Ishikawa (cell line): ENCODE results near the gene FAM120B.
A peak's percentile ranks its signal among the peaks of the same experiment; 100 is the strongest.

ENCODE experiments used
- CEBPB ChIP-seq: IDR thresholded peaks from 2 replicates; pipeline ENCODE4 v1.6.1; 2012
- CREB1 ChIP-seq: IDR thresholded peaks from 2 replicates; pipeline ENCODE4 v1.6.1; 2012; ENCODE audit warnings: low read depth
- EGR1 ChIP-seq: IDR thresholded peaks from 2 replicates; pipeline ENCODE4 v1.6.1; 2012
- EP300 ChIP-seq: IDR thresholded peaks from 2 replicates; pipeline ENCODE4 v1.6.1; 2012; ENCODE audit warnings: borderline replicate concordance
- FOXM1 ChIP-seq: IDR thresholded peaks from 2 replicates; pipeline ENCODE4 v1.6.1; 2012; ENCODE audit warnings: low read depth, borderline replicate concordance
- MAX ChIP-seq: IDR thresholded peaks from 2 replicates; pipeline ENCODE4 v1.6.1; 2012
- NFIC ChIP-seq: IDR thresholded peaks from 2 replicates; pipeline ENCODE4 v1.6.1; 2012
- RAD21 ChIP-seq: IDR thresholded peaks from 2 replicates; pipeline ENCODE4 v1.6.1; 2012; ENCODE audit warnings: low read depth
- REST ChIP-seq: IDR thresholded peaks from 2 replicates; pipeline ENCODE4 v1.6.1; 2012; ENCODE audit warnings: low read depth, mild to moderate bottlenecking
- TAF1 ChIP-seq: IDR thresholded peaks from 2 replicates; pipeline ENCODE4 v1.6.1; 2012; ENCODE audit warnings: low read depth, mild to moderate bottlenecking
- TCF12 ChIP-seq: IDR thresholded peaks from 2 replicates; pipeline ENCODE4 v1.6.1; 2012; ENCODE audit warnings: low read depth
- TEAD4 ChIP-seq: IDR thresholded peaks from 2 replicates; pipeline ENCODE4 v1.6.1; 2012
- USF1 ChIP-seq: IDR thresholded peaks from 2 replicates; pipeline ENCODE4 v1.6.1; 2012
- YY1 ChIP-seq: IDR thresholded peaks from 2 replicates; pipeline ENCODE4 v1.6.1; 2012; ENCODE audit warnings: low read depth
- ZBTB7A ChIP-seq: IDR thresholded peaks from 2 replicates; pipeline ENCODE4 v1.6.1; 2012; ENCODE audit warnings: low read depth

The FAM120B gene

GRCh38 chr6:170286246-170286933 lies 20.2 kb upstream of the FAM120B start:
- TF ChIP-seq TAF1 (no peak), EP300 (no peak), FOXM1 (no peak), EGR1 (no peak; the same call in 1 of the 2 replicates), MAX (no peak), YY1 (no peak), TEAD4 (0 out of 2 replicates have a peak, but pooled peaks have one; percentile 7), REST (no peak), CEBPB (no peak), USF1 (no peak), TCF12 (0 out of 2 replicates have a peak, but pooled peaks have one; percentile 19), NFIC (no peak), RAD21 (no peak)

- TF ChIP-seq RAD21 (no peak), ZBTB7A (no peak), REST (no peak), TEAD4 (no peak), EGR1 (no peak), EP300 (no peak), CREB1 (no peak), MAX (no peak), TCF12 (no peak), FOXM1 (no peak), USF1 (no peak), NFIC (no peak), CEBPB (no peak), YY1 (no peak), TAF1 (no peak)
These were observed 19.7 kb upstream of the FAM120B start for GRCh38 chr6:170286934-170287265.

- TF ChIP-seq MAX (no peak), FOXM1 (no peak), TAF1 (no peak), RAD21 (no peak), ZBTB7A (no peak), TCF12 (no peak), CEBPB (no peak), NFIC (no peak), YY1 (no peak), EP300 (no peak), USF1 (no peak)
These were observed 19.1 kb upstream of the FAM120B start for GRCh38 chr6:170287371-170287876.

- TF ChIP-seq EGR1 = no peak
- no peak for TF ChIP-seq TCF12
- no peak for TF ChIP-seq MAX
- no peak for TF ChIP-seq ZBTB7A
- TF ChIP-seq CREB1 = no peak
- TF ChIP-seq RAD21 = no peak
- TF ChIP-seq YY1 = no peak
- TF ChIP-seq EP300 = no peak
- no peak for TF ChIP-seq REST
- no peak for TF ChIP-seq TEAD4
- no peak for TF ChIP-seq USF1
- TF ChIP-seq FOXM1 = no peak
- TF ChIP-seq TAF1 = no peak
- TF ChIP-seq NFIC = no peak
- TF ChIP-seq CEBPB = no peak
These were observed 18.4 kb upstream of the FAM120B start for GRCh38 chr6:170288091-170288631.
